ENCODE data around the gene LARP1. TPM values are rescaled to one million over a fixed set of nuclear protein-coding genes. Genes with fewer than 3 reads are reported as not detected.

LARP1 gene
- total and polyA plus RNA-seq, 2 experiments from 2014 or later, result 133 to 302 TPM

GRCh38 chr5:154761046-154761736, 6.0 kb downstream of the LARP1 start:
- Histone ChIP-seq H3K36me3 (ENCODE audit: insufficient read depth) (no peaks in the 10 kb centered on the region), H3K27me3 (ENCODE audit: insufficient read depth) (no peaks in the 10 kb centered on the region), H3K4me1 (ENCODE audit: insufficient read depth) (peaks cover 63% of the 10 kb centered on the region), H4K20me1 (replicated peaks; ENCODE audit: insufficient read depth) (peaks cover 81% of the 10 kb centered on the region), H3K79me2 (replicated peaks; ENCODE audit: insufficient read depth) (peaks cover 99% of the 10 kb centered on the region), H3F3A (replicated peaks; ENCODE audit: low read depth) (peaks cover 10% of the 10 kb centered on the region), H2AFZ (no peak overlapping the region), H3K27ac (ENCODE audit: low read depth) (peak overlapping the region; percentile 17; the same call in 1 of the 2 replicates), H3K9me2 (ENCODE audit: insufficient read depth) (no peaks in the 10 kb centered on the region), H3K4me3 (peak overlapping the region; percentile 82; the same call in 1 of the 2 replicates), H3K4me2 (peak overlapping the region; percentile 98)
- Mint-ChIP-seq H3K9me3 (peaks cover 4% of the 10 kb centered on the region; the same call in 2 of the 3 replicates), H3K27ac (peak overlapping the region; percentile 83; the same call in 1 of the 2 replicates), H3K4me1 (peaks cover 60% of the 10 kb centered on the region), H3K36me3 (ENCODE audit: low read depth) (peaks cover 16% of the 10 kb centered on the region), H3K27me3 (ENCODE audit: insufficient read depth, low read depth, poor library complexity) (peaks cover 12% of the 10 kb centered on the region), H3K4me3 (peak overlapping the region; percentile 98)
- ATAC-seq, result no peak
- no peak for TF ChIP-seq STAT1 (IDR thresholded peaks at IDR 0.05; ENCODE audit: unreplicated experiment)
- TF ChIP-seq CTCF (conservative IDR thresholded peaks at IDR 0.05; ENCODE audit: low read depth in 2 of 2), result no peak
- no peak for TF ChIP-seq JUNB (IDR thresholded peaks at IDR 0.05; ENCODE audit: unreplicated experiment)
- no peak for DNase-seq (ENCODE audit: low spot score)

- peaks cover 11% of the 10 kb centered on the region for H3K36me3 Mint-ChIP-seq (ENCODE audit: low read depth)
- no peak for DNase-seq (ENCODE audit: low spot score)
- H3K27me3 Mint-ChIP-seq (ENCODE audit: insufficient read depth, low read depth, poor library complexity), result peaks cover 7% of the 10 kb centered on the region
- no peaks in the 10 kb centered on the region for H3K9me2 ChIP-seq (ENCODE audit: insufficient read depth)
- H3K4me1 ChIP-seq (ENCODE audit: insufficient read depth), result peaks cover 74% of the 10 kb centered on the region
- H3K79me2 ChIP-seq (replicated peaks; ENCODE audit: insufficient read depth), result peaks cover 99% of the 10 kb centered on the region
- peaks cover 68% of the 10 kb centered on the region for H3K4me1 Mint-ChIP-seq
- H3F3A ChIP-seq (replicated peaks; ENCODE audit: low read depth), result peaks cover 12% of the 10 kb centered on the region
- no peak for ATAC-seq
- no peak overlapping the region for H3K4me3 ChIP-seq
- no peak overlapping the region for H2AFZ ChIP-seq
- no peaks in the 10 kb centered on the region for H3K27me3 ChIP-seq (ENCODE audit: insufficient read depth)
- no peak overlapping the region; the same call in 1 of the 2 replicates for H3K27ac Mint-ChIP-seq
- 0 out of 2 replicates have a peak overlapping the region, but pooled peaks have one; percentile 17 for H3K27ac ChIP-seq (ENCODE audit: low read depth)
- no peak overlapping the region; the same call in 2 of the 3 replicates for H3K4me3 Mint-ChIP-seq
- peak overlapping the region; percentile 98; the same call in 1 of the 2 replicates for H3K4me2 ChIP-seq
- H4K20me1 ChIP-seq (replicated peaks; ENCODE audit: insufficient read depth), result peaks cover 91% of the 10 kb centered on the region
- no peak for TF ChIP-seq POLR2AphosphoS5 (IDR thresholded peaks at IDR 0.05; ENCODE audit: low read depth)
- no peak for TF ChIP-seq ZNF462 (CRISPR knock-in tag; IDR thresholded peaks at IDR 0.05)
- TF ChIP-seq NANOG (IDR thresholded peaks at IDR 0.05; ENCODE audit: borderline replicate concordance), result no peak
- TF ChIP-seq ZNF114 (CRISPR knock-in tag; IDR thresholded peaks at IDR 0.05), result no peak
- TF ChIP-seq CTCF (conservative IDR thresholded peaks at IDR 0.05; ENCODE audit: low read depth in 2 of 2), result no peak
- H3K9me3 Mint-ChIP-seq, result no peaks in the 10 kb centered on the region
- H3K36me3 ChIP-seq (ENCODE audit: insufficient read depth), result no peaks in the 10 kb centered on the region
Observed at GRCh38 chr5:154762261-154762660, 7.1 kb downstream of the LARP1 start.

All from GM23338 (cell line).